IPS-15b (cell line): Measurements from ENCODE around the gene RMP24.
"Not testable (repeated sequence)": the region's sequence is repeated elsewhere in the genome, so short reads cannot be mapped to it uniquely, and the experiment has no call there.

Experiments
- H3K27me3 ChIP-seq: one replicate; pipeline ENCODE4 v1.6.1; 2013; ENCODE audit warnings: low read length; ENCODE audit not compliant: control insufficient read depth, insufficient read depth
- H3K36me3 ChIP-seq: one replicate; pipeline ENCODE4 v1.6.1; 2013; ENCODE audit warnings: low read length; ENCODE audit not compliant: control insufficient read depth, insufficient read depth
- H3K4me1 ChIP-seq: one replicate; pipeline ENCODE4 v1.6.1; 2013; ENCODE audit warnings: mild to moderate bottlenecking, low read length; ENCODE audit not compliant: control insufficient read depth, insufficient read depth
- H3K4me3 ChIP-seq: one replicate; pipeline ENCODE4 v1.5.1; 2013; ENCODE audit warnings: low read depth, low read length
- H3K9ac ChIP-seq: one replicate; pipeline ENCODE4 v1.6.1; 2013; ENCODE audit warnings: low read depth, mild to moderate bottlenecking, low read length
- H3K9me3 ChIP-seq: one replicate; pipeline ENCODE4 v1.6.1; 2013; ENCODE audit warnings: mild to moderate bottlenecking, low read length; ENCODE audit not compliant: control insufficient read depth, insufficient read depth

RMP24 gene

DNA sequence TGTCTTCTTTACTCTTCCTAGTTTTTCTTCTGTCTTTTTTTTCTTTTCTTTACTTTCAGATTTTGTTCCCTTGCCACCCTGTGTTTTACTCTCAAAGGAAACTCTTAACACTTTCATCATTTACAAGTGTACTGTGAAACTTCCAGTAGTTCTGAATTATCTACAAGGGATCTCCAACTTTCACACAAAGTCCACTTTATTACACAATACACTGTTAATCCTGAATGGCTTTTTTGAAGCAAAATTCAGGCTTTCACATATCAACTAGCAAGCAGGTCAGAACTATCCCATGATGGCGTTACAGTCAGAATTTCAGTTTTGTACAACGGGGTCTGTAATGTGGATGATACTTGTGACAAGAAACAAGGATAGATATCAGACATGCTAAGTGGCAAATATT lies 34.5 kb downstream of the RMP24 start:
- Histone ChIP-seq H3K4me3 (no peak overlapping the region), H3K9me3 (no peaks in the 10 kb centered on the region), H3K4me1 (no peaks in the 10 kb centered on the region), H3K36me3 (no peaks in the 10 kb centered on the region), H3K27me3 (no peaks in the 10 kb centered on the region), H3K9ac (no peak overlapping the region)

GRCh38 chr18:36009214-36009613 lies 36.7 kb downstream of the RMP24 start:
- no peaks in the 10 kb centered on the region for H3K36me3 ChIP-seq
- no peaks in the 10 kb centered on the region for H3K4me1 ChIP-seq
- H3K9me3 ChIP-seq, result no peaks in the 10 kb centered on the region
- H3K4me3 ChIP-seq, result no peak overlapping the region
- H3K9ac ChIP-seq, result no peak overlapping the region
- H3K27me3 ChIP-seq, result no peaks in the 10 kb centered on the region

DNA sequence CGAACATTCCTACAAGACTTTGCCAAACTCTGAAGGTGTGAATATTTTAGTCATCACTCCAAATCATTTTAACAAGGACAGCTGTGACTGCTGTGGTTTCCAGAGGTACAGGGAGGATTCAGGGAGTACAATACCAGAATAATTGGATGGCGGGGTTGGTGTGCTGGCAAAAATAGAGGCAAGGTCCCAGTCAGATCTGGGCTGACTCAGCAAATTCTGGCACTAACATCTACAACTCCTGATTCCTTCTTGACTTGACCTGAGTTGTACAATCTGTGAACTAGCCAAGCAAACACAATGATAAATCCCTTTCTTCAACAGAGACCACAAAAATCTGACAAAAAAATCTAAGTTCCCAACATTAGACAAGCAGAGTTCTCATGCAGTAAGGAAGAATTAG lies 40.4 kb downstream of the RMP24 start:
- H3K27me3 ChIP-seq, result no peaks in the 10 kb centered on the region
- H3K4me1 ChIP-seq, result no peaks in the 10 kb centered on the region
- H3K9me3 ChIP-seq, result no peaks in the 10 kb centered on the region
- H3K36me3 ChIP-seq, result no peaks in the 10 kb centered on the region
- H3K4me3 ChIP-seq, result no peak overlapping the region
- no peak overlapping the region for H3K9ac ChIP-seq

DNA sequence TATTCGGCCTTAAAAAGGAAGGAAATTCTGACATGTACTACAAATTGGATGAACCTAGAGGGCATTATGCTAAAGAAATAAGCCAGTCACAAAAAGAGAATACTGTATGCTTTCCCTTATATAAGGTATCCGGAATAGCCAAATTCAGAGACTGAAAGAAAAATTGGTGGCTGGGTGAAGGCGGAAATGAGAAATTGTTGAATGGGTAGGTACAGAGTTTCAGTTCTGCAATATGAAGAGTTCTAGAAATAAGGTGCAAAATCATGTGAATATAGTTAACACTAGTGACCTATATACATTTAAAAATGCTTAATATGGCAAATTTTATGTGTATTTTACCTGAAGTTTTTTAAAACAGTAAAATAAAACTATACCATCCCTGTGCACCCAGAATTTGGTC lies 43.1 kb downstream of the RMP24 start:
- Histone ChIP-seq H3K9me3 (no peaks in the 10 kb centered on the region), H3K27me3 (no peaks in the 10 kb centered on the region), H3K4me1 (no peaks in the 10 kb centered on the region), H3K4me3 (no peak overlapping the region), H3K36me3 (no peaks in the 10 kb centered on the region), H3K9ac (no peak overlapping the region)

DNA sequence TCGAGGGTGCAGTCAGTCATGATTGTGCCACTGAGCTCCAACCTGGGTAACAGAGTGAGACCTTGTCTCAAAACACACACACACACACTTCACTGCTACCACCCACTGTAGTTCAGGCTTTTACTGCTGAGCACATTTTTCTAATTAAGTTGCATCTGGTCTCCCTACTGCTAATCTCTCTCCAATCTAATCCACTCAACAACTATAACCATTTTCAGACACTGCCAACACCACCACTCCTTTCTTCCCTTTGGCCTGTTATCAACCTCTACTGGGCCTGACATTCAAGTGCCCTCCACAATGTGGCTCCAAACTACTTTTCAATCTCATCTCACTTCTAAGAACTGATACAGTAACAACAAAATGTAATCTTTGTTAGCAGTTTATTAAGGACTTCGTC lies 44.8 kb downstream of the RMP24 start:
- H3K36me3 ChIP-seq, result no peaks in the 10 kb centered on the region
- H3K27me3 ChIP-seq, result no peaks in the 10 kb centered on the region
- no peak overlapping the region for H3K4me3 ChIP-seq
- H3K4me1 ChIP-seq, result no peaks in the 10 kb centered on the region
- no peak overlapping the region for H3K9ac ChIP-seq
- no peaks in the 10 kb centered on the region for H3K9me3 ChIP-seq

DNA sequence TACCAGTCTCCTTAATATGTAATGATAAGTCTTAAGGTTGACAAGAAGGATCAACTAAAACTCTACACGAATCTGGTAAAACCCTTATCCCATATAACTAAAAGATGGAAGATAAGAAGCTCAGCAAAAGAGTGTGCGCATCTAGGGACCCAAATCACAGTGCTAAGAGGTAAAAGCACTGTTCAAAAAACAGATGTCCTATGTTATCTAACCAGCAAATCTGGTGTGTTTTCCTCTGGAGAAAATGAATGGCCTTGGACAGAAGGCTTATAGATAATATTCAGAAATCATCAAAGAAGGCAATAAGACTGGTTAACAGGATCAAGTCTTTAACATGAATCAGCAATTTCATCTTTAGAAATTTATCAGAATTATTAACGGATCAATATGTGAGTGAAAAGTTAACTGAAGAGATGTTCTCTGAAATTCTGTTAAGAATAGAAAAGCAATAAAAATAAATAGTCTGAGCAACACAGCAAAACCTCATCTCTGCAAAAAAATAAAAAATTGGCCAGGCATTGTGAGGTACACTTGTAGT lies 47.8 kb downstream of the RMP24 start:
- no peak overlapping the region for H3K9ac ChIP-seq
- no peak overlapping the region for H3K4me3 ChIP-seq
- no peaks in the 10 kb centered on the region for H3K4me1 ChIP-seq
- H3K27me3 ChIP-seq, result no peaks in the 10 kb centered on the region
- no peaks in the 10 kb centered on the region for H3K36me3 ChIP-seq
- no peaks in the 10 kb centered on the region for H3K9me3 ChIP-seq

DNA sequence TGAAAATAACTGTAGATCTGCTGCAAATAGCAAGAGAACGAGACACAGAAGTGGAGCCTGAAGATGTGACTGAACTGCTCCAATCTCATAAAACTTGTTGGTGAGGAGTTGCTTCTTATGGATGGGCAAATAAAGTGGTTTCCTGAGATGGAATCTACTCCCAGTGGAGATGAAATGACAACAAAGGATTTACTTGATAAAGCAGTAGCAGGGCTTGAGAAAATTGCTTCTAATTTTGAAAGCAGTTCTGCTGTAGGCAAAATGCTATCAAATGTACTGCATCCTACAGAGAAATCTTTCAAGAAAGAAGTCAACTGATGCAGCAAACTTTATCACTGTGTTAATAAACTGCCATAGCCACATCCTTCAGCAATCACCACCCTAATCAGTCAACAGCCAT lies 50.9 kb downstream of the RMP24 start:
- no peak overlapping the region for H3K9ac ChIP-seq
- H3K4me3 ChIP-seq, result no peak overlapping the region
- no peaks in the 10 kb centered on the region for H3K9me3 ChIP-seq
- H3K27me3 ChIP-seq, result no peaks in the 10 kb centered on the region
- H3K4me1 ChIP-seq, result no peaks in the 10 kb centered on the region
- peaks cover 2% of the 10 kb centered on the region for H3K36me3 ChIP-seq

- H3K4me3 ChIP-seq, H3K27me3 ChIP-seq, H3K9me3 ChIP-seq, H3K9ac ChIP-seq, H3K4me1 ChIP-seq, H3K36me3 ChIP-seq: not testable (repeated sequence)
These were observed 51.8 kb downstream of the RMP24 start for GRCh38 chr18:36024241-36024640.

DNA sequence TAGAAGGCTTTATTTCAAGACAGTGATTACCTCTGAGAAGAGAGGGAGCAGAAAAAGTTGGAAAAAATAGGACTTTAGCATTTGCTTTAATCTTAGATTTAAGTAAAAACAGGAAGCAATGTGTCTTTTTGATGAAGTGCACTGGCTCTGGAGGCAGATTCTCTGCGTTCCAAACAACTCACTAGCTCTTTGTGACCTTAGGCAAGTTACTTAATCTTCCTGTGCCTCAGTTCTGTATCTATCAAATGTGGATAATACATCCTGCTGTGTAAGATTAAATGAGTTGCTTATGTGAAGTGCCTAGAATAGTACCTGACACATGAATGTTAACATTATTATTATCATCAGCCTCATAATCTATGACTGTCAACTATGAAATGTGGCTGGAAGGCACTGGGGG lies 52.5 kb downstream of the RMP24 start:
- Histone ChIP-seq H3K4me1 (no peaks in the 10 kb centered on the region), H3K9ac (no peak overlapping the region), H3K27me3 (no peaks in the 10 kb centered on the region), H3K9me3 (no peaks in the 10 kb centered on the region), H3K36me3 (peaks cover 2% of the 10 kb centered on the region), H3K4me3 (no peak overlapping the region)

- H3K9me3 ChIP-seq, result no peaks in the 10 kb centered on the region
- peaks cover 2% of the 10 kb centered on the region for H3K36me3 ChIP-seq
- H3K4me1 ChIP-seq, result no peaks in the 10 kb centered on the region
- no peak overlapping the region for H3K9ac ChIP-seq
- H3K4me3 ChIP-seq, result no peak overlapping the region
- H3K27me3 ChIP-seq, result no peaks in the 10 kb centered on the region
These were observed 56.4 kb downstream of the RMP24 start for GRCh38 chr18:36028859-36029258.
